Right ventricle myocardium superior (tissue), 1 donor: ENCODE measurements around the gene HS1BP3. TPM values are rescaled to one million over a fixed set of nuclear protein-coding genes. Genes with fewer than 3 reads are reported as not detected.

Source experiments
- ATAC-seq: fragments of 200-7000 bp; cut with Tn5 transposase; one replicate; pipeline ENCODE4 v1.9.1; 2020; ENCODE audit warnings: mild to moderate bottlenecking; ENCODE audit not compliant: poor library complexity
- DNase-seq: peaks from one replicate; pipeline ENCODE4 v3.0.0-alpha.2; 2020
- intact Hi-C: fragments of 100-400 bp; cut with DNase I; formaldehyde crosslinking; loops from one replicate; pipeline ENCODE4 v1.11.2; 2022
- long read RNA-seq: library from polyadenylated mRNA; unstranded; transcript quantifications from one replicate; pipeline ENCODE4 v2.0.0, GENCODE V29; 2021
- total RNA-seq: library from RNA; stranded (reverse); fragmentation: NEBNext Ultra II Directional; extraction: Animal tissue kit (Norgen Biotek cat#: 25700); gene quantifications from one replicate; pipeline ENCODE4 v1.2.1, GENCODE V29; 2021
- donor health status: DM: no; HTN: yes; CAD: no; lungs with severe emphysema.

The HS1BP3 gene, protein sequence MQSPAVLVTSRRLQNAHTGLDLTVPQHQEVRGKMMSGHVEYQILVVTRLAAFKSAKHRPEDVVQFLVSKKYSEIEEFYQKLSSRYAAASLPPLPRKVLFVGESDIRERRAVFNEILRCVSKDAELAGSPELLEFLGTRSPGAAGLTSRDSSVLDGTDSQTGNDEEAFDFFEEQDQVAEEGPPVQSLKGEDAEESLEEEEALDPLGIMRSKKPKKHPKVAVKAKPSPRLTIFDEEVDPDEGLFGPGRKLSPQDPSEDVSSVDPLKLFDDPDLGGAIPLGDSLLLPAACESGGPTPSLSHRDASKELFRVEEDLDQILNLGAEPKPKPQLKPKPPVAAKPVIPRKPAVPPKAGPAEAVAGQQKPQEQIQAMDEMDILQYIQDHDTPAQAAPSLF
- total RNA-seq: 19.7 TPM
- long read RNA-seq, transcript HS1BP3-201 (7 exons, 2,370 nt): major isoform, 15 of 32 reads
- long read RNA-seq, partial matches to known transcripts: 6 of 32 reads
- long read RNA-seq, other reads (novel, unspliced or antisense): 10 of 32 reads

DNA sequence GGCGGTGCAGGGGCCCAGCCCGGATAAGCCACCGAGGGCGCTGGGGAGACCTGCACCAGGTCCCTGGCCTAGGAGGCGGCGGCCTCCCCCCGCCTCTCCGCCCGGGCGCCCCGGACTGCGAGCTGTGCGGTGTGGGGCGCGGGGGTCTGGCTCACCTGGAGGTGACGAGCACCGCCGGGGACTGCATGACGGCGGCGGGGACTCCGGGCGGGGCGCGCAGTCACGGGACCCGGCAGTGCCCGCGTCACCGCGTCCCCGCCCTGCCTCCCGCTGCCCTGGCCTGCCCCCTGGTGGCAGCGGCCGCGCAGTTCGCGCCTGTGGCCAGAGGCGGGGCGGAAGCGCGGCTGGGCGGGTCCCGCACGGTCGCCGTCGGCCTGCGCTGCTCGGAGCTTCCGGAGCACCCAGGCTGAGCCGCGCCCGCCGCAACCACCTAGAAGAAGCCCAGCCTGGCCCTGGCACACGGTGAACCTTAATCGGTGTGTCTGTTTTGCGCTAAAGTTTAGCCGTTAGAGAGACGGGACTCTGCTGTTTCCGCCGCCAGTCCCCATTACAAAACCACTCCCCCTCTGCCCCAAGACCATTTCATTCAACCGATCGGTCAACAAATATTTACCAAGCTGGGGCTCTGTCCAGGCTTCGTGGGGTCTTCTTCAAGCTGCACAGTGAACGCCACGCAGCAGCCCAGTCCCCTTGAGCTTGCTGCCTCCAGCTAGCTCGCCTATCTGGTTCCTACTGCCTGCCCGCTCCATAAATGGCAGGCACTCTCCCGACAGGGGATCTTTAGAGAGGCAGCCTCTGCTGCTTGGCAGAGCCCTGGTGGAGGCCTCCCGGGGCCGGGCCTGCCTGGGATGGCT, at the start of gene HS1BP3:
Gene HS1BP3, minus strand, starts transcription at position 222 of the 854 bp plus-strand sequence. Its CDS starts 35 bp downstream, at position 187.
- intact Hi-C loops: no loop called here
- peak; percentile 92 for DNase-seq
- ATAC-seq: peak; percentile 97

DNA sequence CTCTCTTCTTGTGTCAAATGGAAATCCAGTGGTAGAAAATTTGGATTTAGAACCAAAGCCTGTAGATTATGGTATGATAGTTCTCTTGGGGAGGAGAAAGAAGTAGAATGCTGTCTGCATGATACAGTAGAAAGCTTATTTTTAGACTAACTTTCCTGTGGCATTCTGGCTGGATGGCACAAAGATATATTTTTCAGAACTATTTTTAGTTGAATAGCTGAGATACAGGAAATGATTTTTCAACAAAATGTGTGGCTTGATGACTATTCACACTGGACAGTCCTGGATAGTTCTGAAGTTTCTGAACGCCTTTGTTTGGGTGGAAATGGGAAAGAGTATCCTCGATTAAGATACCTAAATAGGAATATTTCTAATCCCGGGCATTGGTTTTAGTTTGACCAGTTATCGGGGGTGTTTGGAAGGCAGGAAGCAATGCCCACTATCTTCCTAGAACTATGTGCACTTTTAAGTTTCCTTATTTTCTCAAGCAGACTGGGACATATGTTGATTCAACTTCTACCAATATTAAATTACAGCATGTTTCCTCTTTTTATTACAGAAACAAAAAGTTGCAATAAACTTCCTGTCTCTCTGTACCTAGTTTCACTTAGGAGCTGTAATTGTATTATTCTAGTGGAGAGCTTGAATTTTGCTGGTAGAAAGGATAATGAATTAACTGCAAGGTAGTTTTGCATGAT, 48.2 kb upstream of the HS1BP3 start:
- intact Hi-C loops: no loop called here
- no peak for ATAC-seq

DNA sequence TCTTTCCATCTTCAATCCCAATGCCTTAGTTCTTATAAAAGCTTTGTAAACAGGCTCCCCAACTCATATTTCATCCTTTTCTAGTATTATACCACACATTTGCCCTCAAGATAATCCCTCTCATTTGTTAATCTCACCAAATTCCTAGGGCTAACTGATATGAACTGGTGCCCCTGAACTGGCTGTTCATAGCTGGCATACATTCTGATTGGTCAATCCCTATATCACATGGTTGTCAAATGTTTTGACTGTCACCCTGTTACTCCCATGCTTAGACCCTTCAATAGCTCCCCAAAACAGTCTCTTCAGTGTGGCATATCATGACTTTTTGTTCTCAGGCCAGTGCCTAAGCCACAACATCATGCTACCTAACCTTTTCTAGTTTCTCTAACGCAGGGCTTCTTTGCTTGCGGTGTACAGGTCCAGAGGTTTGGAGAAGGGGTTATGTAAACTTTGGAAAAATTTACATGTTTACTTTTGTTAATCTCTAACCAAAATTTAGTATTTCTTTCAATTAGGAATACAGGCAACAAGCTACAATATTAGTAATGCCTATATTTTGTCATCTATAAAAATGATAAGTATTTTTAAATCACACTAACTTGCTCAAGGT, 46.5 kb upstream of the HS1BP3 start:
- intact Hi-C loops: no loop called here
- ATAC-seq: no peak

More for the DNA sequence above, 48.2 kb upstream of the HS1BP3 start:
- DNase-seq: no peak

DNA sequence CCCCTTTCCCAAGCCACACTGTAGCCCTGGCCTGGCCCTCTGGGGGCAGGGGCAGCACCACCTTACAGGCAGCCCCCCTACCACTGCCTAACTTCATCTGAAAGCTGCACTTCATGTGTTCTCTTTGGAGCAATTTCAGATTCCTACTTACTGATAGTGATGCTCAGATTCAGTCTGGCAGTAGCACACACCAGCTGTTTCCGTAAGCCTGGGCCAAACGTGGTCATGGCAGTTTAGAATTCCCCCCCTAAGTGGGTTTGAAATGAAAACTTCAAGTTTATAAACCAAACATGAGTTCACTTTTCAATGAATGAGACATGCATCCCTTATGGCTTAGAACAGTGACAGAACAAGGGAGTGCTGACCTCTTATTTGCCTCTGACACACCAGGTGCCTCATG, 45.5 kb upstream of the HS1BP3 start:
- DNase-seq (no peak), ATAC-seq (no peak)
- intact Hi-C loops: no loop called here

More for the DNA sequence above, 46.5 kb upstream of the HS1BP3 start:
- no peak for DNase-seq

DNA sequence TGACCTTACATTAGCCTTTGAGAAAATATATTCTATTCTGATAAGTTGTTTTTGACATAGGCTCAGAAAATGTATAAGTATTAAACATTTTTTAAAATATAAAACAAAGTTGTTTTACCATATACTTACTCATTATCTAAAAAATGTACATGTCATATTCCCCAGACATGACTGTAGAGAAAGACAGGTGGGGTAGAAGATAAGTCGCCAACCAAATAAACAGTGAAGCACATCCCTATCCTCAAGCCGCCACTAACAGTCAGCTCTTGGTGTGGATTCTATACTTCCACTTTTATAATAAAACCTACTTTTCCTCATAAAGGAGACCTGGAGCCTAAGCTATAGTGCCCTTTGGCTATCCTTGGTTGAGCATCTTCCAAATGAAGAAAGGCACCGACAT, 42.4 kb upstream of the HS1BP3 start:
- no peak for DNase-seq
- intact Hi-C loops: no loop called here
- ATAC-seq: no peak

DNA sequence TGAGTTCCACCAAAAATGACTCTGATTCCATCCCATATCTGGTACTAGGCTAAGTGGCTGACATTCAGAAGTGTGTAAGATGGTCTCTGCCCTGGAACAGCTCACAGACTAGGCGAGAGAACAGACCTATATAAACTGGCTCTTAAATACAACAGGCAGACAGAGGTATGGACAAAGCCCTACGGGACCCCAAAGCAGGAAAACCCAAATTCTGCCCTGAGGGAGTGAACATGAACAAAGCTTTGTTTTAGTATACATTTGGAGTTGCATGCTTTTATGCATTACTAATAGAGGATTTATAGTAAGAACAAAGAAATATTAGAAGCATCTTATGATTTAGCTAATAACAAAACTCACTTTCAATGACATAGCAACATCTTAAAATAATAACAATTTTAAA, 41.2 kb upstream of the HS1BP3 start:
- no peak for ATAC-seq
- intact Hi-C loops: no loop called here
- no peak for DNase-seq

DNA sequence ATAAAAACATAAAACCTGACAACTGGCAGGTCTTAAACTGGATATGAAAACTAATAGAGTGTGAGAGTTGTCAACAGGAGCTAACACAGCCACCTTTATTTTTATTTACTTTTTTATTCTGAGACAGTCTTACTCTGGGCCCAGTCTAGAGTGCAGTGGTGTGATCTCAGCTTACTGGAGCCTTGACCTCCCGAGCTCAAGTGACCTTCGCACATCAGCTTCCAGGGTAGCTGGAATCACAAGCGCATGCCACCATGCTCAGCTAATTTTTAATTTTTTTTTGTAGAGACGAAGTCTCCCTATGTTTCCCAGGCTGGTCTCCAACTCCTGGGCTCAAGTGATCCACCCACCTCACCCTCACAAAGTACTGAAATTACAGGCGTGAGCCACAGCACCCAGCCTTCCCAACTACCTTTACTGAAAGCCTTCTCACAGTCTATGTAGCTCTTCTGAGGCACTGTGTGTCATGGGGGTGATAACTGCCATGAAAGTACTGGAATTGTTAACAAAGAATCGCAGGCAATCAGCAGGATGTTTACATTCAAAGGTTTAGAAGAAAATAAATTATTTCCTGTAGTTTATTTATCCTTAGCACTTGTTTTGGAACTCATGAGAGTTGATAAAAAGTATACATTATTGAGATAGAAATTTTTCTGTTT, 40.3 kb upstream of the HS1BP3 start:
- intact Hi-C loops: no loop called here
- ATAC-seq (no peak), DNase-seq (no peak)

DNA sequence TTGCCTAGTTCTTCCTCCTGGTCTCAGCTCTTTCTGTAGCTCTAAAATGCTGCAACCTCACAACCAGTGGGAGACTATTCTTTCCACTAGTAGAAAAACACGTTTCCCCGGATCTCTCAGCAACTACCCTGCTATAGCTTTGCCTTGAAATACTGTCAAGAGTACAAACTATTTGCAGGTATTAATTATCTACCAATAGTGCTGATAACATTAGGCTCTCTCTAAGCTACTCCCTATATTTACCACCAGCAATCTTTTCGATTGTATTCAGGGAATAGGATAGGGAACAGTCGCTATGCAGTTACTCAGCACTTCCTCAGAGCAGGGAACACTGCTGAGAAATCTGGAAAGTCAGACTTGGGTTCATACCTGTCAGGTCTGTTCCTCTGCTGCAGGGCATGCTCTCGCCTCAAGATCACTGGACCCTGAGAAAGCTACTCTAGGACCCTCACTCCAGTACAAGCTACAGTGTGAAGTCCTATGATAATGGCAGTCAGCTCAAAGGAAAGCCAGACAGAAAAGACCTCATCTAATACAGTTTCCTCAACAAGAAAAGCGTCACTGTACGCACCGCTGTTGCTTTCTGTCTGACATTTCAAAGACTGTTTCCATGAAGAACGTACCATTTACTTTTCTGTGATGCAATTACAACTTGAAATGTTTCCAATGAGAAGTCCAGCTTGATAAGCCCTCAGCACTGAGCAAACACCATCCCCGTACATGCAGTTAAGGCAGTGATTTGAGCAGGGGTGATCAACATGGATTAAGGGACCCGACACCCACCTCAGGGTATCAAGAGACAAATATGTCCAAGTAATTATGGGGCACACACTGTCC, 38.7 kb upstream of the HS1BP3 start:
- DNase-seq: no peak
- ATAC-seq: no peak
- intact Hi-C loops: no loop called here

DNA sequence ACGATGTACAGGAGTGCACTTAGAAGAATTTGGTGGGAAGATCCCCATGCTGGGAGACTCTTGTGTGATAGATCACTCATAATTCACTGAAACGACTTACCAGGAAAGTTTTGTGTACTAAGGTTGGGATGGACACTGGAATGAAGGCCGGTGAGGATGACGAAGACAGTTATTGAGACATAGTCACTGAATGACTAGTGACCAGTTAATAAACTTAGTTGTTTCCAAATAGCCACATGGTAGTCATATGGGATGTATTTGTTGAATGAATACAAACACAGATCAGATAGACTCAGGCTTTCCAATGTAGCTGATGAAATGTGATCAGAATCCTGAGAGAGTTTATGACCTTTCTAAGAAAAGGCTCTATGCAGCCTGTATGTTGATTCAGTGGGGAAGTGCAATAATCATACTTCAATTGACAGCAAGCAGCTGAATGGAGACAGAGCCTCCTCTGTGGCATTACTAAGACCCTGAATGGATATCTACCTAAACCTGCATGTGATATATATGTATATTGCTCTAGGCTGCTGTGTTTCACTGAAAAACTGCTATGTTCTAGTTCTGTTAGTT, 36.4 kb upstream of the HS1BP3 start:
- DNase-seq (no peak), ATAC-seq (no peak)
- intact Hi-C loops: no loop called here

DNA sequence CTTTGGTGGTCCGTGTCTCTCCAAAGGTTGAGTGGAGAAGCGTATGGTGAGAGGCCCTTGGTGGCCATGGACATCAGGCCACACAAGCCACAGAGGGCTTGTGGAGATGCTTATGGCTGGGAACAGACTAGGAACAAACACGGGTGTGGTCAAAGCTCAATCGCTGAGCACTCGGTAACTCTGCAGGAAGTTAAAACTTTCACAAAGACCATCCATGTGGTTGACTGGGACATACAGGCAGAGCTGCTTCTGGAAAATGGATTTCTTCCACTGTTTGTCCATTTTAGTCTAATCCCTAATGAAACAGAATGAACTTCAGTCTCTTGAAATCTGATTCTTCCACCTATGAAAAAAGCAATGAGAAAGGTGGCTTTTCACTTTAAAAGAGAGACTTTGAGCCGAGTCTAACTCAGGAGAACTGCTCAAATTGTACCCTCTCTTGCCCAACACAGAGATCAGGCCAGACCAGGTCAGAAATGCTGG, 33.7 kb upstream of the HS1BP3 start:
- DNase-seq: no peak
- ATAC-seq: no peak
- intact Hi-C loops: no loop called here

DNA sequence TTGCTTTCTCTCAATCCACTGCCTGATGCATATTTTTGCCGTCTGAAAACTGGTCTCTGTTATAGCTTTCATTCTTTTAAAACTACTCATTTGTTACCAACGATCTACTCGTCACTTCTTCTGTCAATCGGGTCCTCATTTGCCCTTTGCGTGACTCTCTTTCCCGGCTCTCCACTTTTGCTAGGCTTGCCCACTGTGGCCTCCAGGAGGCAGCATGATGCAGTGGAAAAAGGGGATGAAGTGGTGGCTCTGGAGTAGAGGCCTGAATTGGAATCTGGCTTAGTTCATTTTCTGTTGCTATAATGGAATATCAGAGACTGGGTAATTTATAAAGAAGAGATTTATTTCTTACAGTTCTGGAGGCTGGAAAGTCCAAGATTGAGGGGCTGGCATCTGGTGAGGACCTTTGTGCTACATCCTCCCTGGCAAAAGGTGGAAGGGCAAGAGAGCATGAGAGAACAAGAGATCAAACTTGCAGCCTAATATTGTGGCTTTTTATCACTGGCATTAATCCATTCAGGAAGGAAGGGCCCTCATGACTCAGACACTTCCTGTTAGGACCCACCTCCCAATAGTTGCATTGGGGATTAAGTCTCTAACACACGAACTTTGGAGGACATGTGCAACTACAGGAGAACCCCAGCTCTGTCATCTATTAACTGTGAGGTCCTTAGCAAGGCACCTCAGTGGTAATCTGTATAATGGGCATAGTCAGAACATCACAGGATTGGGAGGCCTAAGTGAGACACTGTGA, 31.4 kb upstream of the HS1BP3 start:
- DNase-seq: no peak
- ATAC-seq: no peak
- intact Hi-C loops: no loop called here

DNA sequence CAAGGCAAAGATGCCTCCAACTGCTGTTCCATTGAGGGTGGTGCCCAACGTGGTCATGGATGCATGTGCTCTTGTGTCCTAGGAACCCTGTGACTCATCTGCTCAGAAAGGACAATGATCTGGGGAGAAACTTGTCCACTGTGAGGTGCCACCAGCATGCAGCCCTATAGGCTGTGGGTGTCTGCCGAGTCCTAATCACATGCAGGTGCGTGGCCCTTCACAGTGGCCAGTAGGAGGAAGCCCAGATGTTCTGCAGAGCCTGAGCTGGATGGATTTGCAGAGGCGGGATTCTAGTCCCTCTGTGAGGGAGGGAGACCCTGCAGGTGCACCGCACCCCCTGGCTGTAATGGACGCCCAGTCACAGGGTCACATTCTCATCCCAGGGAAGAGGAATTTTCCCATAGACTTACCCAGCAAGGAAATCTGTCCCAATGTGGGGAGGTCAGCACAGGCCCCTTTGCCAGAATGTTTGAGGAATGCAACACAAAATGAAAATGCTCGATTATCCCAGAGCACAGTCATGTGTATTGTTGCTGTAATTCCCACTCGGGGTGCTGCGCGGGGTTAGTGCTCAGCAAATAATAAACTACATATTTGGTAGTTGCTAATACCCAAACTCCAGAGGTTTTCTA, 30.0 kb upstream of the HS1BP3 start:
- intact Hi-C loops: no loop called here
- ATAC-seq (no peak), DNase-seq (no peak)

DNA sequence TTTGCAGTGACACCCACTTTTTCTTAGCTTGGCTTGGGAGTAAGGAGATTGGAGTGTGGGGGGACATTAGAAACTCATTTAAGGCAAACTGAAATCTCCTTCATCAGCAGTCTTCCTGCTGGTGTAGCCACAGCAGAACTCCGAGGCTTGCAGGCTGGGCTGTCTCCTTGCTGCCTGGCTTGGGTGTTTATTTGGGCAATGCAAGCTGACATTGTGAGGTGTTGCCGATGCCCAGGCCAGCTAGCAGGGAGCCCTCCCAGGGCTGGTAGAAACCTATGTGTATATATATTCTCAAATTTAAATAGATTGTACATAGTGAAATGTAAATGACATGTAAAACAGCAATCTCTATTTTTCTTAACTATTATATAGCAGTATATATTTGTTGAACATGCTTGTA, 27.9 kb upstream of the HS1BP3 start:
- ATAC-seq (no peak), DNase-seq (no peak)
- intact Hi-C loops: no loop called here

DNA sequence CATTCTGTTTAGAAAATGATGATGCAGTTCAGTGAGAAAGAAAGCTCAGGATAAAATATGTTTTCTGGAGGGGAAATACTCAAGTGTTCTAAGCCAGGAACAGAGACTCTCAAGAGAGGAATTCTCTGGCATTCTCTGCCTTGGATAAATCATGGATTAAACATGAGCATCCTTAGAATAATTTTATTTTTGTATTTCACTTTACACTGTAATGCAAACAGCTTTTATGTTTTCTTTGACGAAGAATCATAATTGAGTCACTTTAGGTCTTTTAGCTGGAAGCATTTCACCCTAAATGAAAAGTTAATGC, 27.1 kb upstream of the HS1BP3 start:
- ATAC-seq: no peak
- intact Hi-C loops: no loop called here
- DNase-seq: no peak

DNA sequence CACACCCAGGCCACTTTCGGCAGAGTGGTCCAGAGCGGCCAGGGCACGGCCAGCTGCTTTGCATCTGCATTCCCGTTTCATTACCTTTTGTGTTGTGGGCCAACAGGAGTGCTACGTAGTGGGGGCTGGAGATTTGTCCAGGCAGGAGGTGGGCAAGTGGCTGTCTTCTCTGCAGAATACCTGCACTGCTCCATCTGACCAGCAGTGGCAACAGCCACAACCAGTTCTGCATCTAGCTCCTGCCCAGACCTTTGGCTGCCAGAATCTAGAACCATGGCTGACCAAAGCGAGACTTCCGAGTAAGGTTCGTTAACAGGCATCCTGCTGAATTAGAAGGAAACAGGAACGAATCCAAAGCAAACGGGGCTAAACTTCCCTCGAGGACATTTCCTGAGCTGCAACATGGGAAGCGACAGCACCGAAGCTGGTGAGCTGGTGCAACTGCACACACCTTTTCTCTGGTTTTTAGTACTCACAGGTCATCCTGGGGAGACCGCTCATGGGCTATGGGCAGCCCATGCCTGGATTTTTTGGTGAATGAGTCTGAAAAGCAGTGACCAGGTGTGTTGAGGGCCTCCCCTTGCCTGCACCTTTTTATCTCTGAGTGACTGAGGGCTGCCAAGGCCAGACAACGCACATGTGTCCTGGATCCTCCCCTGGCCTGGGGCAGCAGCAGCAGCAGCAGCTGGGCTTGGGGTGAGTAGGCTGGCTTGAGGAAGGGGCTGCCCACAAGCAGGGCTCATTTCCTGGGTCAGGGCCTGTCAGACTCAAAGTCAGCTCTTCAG, 26.6 kb upstream of the HS1BP3 start:
- intact Hi-C loops: no loop called here
- DNase-seq: no peak
- no peak for ATAC-seq
